SK-N-SH treated with all-trans-retinoic acid at 6 μM for 48 hours (cell line): Measurements from ENCODE around the gene EPHA8.

ENCODE experiments used
- ATAC-seq: fragments of 200-7000 bp; cut with Tn5 transposase; 3 replicates; pipeline ENCODE4 v1.9.1; 2020; ENCODE audit warnings: mild to moderate bottlenecking, moderate library complexity
- BACH2 ChIP-seq: fragments of 250-450 bp; sonication (Bioruptor Pico); IDR thresholded peaks from 2 replicates; pipeline ENCODE4 v1.9.0; 2021; ENCODE audit warnings: mild to moderate bottlenecking, borderline replicate concordance
- CSDC2 ChIP-seq: fragments of 250-450 bp; sonication (Bioruptor Pico); IDR thresholded peaks from 2 replicates; pipeline ENCODE4 v1.5.0; 2020; ENCODE audit warnings: mild to moderate bottlenecking, moderate library complexity
- ISL1 ChIP-seq: fragments of 250-450 bp; sonication (Bioruptor Pico); IDR thresholded peaks from 2 replicates; pipeline ENCODE4 v2.1.2; 2022; ENCODE audit warnings: mild to moderate bottlenecking, moderate library complexity
- OSR1 ChIP-seq: fragments of 250-450 bp; sonication (Bioruptor Pico); IDR thresholded peaks from 2 replicates; pipeline ENCODE4 v1.8.0; 2022; ENCODE audit warnings: moderate library complexity, mild to moderate bottlenecking, inconsistent platforms
- PPARA ChIP-seq: fragments of 250-450 bp; sonication (Bioruptor Pico); IDR thresholded peaks from 2 replicates; pipeline ENCODE4 v1.5.0; 2020; ENCODE audit warnings: mild to moderate bottlenecking, borderline replicate concordance
- RARB ChIP-seq: fragments of 250-450 bp; sonication (Bioruptor Pico); IDR thresholded peaks from 2 replicates; pipeline ENCODE4 v1.8.0; 2021; ENCODE audit warnings: mild to moderate bottlenecking, moderate library complexity
- SNAI2 ChIP-seq: fragments of 250-450 bp; sonication (Bioruptor Pico); IDR thresholded peaks from 2 replicates; pipeline ENCODE4 v1.5.0; 2020; ENCODE audit warnings: mild to moderate bottlenecking, moderate library complexity
- TCF4 ChIP-seq: fragments of 250-450 bp; sonication (Bioruptor Pico); IDR thresholded peaks from 2 replicates; pipeline ENCODE4 v1.8.0; 2021; ENCODE audit warnings: mild to moderate bottlenecking, moderate library complexity, borderline replicate concordance
- TOX ChIP-seq: fragments of 250-450 bp; sonication (Bioruptor Pico); IDR thresholded peaks from 2 replicates; pipeline ENCODE4 v1.8.0; 2021; ENCODE audit warnings: mild to moderate bottlenecking, moderate library complexity, borderline replicate concordance
- ZC3H10 ChIP-seq: fragments of 250-450 bp; sonication (Bioruptor Pico); IDR thresholded peaks from 2 replicates; pipeline ENCODE4 v1.5.1; 2021; ENCODE audit warnings: mild to moderate bottlenecking, moderate library complexity
- ZFP3 ChIP-seq: fragments of 250-450 bp; sonication (Bioruptor Pico); IDR thresholded peaks from 2 replicates; pipeline ENCODE4 v1.5.0; 2020; ENCODE audit warnings: mild to moderate bottlenecking, moderate library complexity
- ZFP30 ChIP-seq: fragments of 450-650 bp; formaldehyde crosslinking; IDR thresholded peaks from 2 replicates; pipeline ENCODE4 v1.5.0; 2022; ENCODE audit warnings: mild to moderate bottlenecking, moderate library complexity
- ZNF565 ChIP-seq: fragments of 450-650 bp; formaldehyde crosslinking; conservative IDR thresholded peaks from 2 replicates; pipeline ENCODE4 v1.5.0; 2020; ENCODE audit warnings: low read depth, mild to moderate bottlenecking, moderate library complexity
- ZNF70 ChIP-seq: fragments of 450-650 bp; formaldehyde crosslinking; IDR thresholded peaks from 2 replicates; pipeline ENCODE4 v1.5.0; 2020; ENCODE audit warnings: mild to moderate bottlenecking, moderate library complexity
- ZNF8 ChIP-seq: fragments of 450-650 bp; formaldehyde crosslinking; IDR thresholded peaks from 2 replicates; pipeline ENCODE4 v1.5.0; 2020; ENCODE audit warnings: mild to moderate bottlenecking, moderate library complexity
- TF ChIP-seq, protein P1 (sequence below): fragments of 250-450 bp; sonication (Bioruptor Pico); IDR thresholded peaks from 2 replicates; pipeline ENCODE4 v1.5.1; 2020; ENCODE audit warnings: low read depth, mild to moderate bottlenecking, moderate library complexity
- TF ChIP-seq, protein P2 (sequence below): fragments of 250-450 bp; sonication (Bioruptor Pico); IDR thresholded peaks from 2 replicates; pipeline ENCODE4 v1.8.0; 2021; ENCODE audit warnings: low read depth, mild to moderate bottlenecking, moderate library complexity, borderline replicate concordance
- TF ChIP-seq, protein P3 (sequence below): fragments of 250-450 bp; sonication (Bioruptor Pico); IDR thresholded peaks from 2 replicates; pipeline ENCODE4 v1.8.0; 2020; ENCODE audit warnings: mild to moderate bottlenecking, moderate library complexity, borderline replicate concordance
- TF ChIP-seq, protein P4 (sequence below): fragments of 250-450 bp; sonication (Bioruptor Pico); IDR thresholded peaks from 2 replicates; pipeline ENCODE4 v1.5.1; 2021; ENCODE audit warnings: mild to moderate bottlenecking, moderate library complexity

EPHA8 gene

DNA sequence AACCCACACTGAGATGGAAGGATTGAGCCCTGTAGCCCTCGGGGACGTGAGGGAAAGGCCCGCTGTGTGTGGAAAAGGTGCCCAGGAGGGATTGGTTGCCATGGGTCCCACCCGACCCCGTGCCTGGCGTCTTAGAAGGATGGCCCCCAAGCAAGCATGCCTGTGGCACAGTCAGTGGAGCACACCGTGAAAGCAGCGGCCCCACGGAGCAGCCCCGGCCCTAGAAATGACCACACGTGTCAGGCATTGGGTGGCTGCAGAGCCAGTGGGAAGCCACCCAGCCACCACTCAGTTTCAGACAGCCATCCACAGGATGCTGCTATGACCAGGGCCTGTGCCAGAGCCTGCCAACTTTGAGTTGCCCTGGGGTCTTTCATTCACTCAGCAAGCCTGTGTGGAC, 13.3 kb upstream of the EPHA8 start:
- ATAC-seq = no peak

DNA sequence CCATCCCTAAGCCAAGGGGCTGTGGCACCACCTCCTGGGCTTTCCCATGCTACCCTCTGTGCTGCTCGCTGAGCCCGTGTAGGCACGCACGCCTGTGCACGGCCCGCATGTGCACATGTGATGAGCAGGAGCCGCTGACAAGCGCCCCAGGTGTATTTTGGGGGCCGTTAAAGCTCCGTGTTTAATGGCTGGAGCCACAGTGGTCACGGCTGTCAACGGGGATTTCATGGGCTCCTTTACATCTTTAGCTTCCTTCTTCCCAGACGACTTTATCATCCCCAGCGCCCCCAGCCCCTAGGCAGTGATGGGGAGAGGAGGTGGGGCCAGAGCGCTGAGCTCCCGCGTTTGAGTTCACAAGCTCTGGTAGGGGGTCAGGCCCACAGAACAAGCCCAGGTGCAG, 11.7 kb upstream of the EPHA8 start:
- no peak for ATAC-seq
- TF ChIP-seq ZNF565 (CRISPR knock-in tag) (no peak), ZFP3 (no peak), TOX (CRISPR knock-in tag) (no peak), RARB (CRISPR knock-in tag) (no peak), CSDC2 (CRISPR knock-in tag) (no peak)
- TF ChIP-seq, protein P1, sequence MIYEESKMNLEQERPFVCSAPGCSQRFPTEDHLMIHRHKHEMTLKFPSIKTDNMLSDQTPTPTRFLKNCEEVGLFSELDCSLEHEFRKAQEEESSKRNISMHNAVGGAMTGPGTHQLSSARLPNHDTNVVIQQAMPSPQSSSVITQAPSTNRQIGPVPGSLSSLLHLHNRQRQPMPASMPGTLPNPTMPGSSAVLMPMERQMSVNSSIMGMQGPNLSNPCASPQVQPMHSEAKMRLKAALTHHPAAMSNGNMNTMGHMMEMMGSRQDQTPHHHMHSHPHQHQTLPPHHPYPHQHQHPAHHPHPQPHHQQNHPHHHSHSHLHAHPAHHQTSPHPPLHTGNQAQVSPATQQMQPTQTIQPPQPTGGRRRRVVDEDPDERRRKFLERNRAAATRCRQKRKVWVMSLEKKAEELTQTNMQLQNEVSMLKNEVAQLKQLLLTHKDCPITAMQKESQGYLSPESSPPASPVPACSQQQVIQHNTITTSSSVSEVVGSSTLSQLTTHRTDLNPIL = no peak

More for the DNA sequence above, 13.3 kb upstream of the EPHA8 start:
- no peak for TF ChIP-seq ZNF70 (CRISPR knock-in tag)
- TF ChIP-seq ZNF8 (CRISPR knock-in tag) = no peak
- no peak for TF ChIP-seq ZNF565 (CRISPR knock-in tag)
- no peak for TF ChIP-seq RARB (CRISPR knock-in tag)

DNA sequence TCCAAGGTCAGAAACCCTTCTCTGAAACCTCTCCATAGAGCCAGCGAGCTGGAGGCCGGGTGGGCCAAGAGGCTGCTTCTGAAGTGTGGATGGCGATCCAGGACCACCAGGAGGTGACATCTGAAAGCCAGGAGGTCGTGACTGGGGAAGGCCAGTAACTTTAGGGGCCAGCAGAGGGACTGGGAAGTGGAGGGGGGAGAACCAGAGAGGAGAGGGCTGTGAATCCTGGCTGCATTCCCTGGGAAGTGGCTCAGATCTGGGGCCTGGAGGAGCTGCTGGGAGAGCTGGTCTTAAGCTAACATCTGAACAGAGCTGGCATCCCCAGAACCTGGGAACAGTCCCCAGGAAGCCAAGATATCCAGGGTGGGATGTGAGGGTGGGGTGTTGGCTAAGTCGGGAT, 11.3 kb upstream of the EPHA8 start:
- TF ChIP-seq, protein P2, sequence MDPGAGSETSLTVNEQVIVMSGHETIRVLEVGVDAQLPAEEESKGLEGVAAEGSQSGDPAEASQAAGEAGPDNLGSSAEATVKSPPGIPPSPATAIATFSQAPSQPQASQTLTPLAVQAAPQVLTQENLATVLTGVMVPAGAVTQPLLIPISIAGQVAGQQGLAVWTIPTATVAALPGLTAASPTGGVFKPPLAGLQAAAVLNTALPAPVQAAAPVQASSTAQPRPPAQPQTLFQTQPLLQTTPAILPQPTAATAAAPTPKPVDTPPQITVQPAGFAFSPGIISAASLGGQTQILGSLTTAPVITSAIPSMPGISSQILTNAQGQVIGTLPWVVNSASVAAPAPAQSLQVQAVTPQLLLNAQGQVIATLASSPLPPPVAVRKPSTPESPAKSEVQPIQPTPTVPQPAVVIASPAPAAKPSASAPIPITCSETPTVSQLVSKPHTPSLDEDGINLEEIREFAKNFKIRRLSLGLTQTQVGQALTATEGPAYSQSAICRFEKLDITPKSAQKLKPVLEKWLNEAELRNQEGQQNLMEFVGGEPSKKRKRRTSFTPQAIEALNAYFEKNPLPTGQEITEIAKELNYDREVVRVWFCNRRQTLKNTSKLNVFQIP (CRISPR knock-in tag) = no peak
- no peak for TF ChIP-seq SNAI2 (CRISPR knock-in tag)
- no peak for ATAC-seq

DNA sequence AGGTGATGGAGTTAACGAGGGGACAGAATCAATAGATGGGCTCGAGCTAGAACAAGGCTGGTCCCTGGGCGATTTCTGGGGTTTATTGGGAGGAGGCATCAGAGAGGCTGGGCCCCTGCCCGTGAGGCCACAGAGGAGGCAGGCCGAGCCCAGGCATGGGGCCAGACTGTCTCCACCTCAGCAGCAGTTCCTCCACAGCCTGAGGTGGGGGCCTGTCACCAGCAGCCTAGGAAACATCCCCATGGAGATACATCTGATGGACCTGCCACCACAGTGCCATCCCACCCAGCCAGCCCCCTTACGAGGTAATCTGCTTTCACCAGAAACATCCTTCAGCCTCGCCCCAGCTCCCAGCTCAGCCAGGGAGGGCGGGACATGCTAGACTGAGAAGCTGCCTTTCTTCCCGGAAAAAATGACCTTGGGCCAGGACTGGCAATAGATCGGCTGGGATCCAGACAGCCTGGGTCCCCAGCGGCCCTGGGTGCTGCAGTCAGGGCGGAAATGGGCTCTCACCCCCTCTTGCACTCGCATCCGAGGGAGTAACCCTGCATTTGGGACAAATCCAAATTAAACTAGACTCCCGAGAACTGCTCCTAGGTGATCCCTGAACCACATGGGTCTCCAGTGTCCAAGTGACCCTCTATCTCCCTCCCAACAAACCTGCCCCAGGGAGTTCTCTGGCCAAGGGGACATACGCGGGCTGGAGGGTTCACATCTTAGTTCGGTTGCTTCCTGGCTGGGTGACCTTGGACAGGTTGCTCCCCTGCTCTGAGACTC, 10.0 kb upstream of the EPHA8 start:
- no peak for ATAC-seq
- TF ChIP-seq ISL1 (CRISPR knock-in tag) = no peak
- no peak for TF ChIP-seq ZFP3
- no peak for TF ChIP-seq CSDC2 (CRISPR knock-in tag)
- TF ChIP-seq ZNF70 (CRISPR knock-in tag) = no peak
- TF ChIP-seq, protein P1 = no peak
- TF ChIP-seq, all 23 proteins: peak for 0

DNA sequence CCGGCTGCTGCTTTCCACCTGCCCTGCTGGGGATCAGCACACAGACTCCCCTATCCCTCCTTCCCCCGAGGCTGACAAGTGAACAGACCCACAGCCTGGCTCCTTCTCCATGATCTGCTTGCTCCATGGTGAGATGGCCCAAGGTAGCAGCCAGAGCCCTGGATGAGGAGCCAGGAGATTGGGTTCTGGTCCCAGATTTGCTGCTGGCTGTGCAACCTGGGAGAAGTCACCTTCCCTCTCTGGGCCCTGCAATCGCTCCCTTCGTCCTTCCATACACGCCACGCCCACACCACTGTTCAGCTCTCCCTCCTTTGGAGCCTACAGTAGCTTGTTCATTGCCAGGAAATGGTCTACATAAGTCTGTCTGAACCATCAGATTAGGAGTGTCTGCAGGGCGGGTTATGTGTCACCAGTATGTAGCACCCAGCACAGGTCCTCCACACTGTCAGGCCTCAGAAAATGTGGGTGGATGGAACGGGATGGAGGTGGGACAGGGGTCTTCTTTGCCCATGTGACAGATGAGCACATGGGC, 9.2 kb upstream of the EPHA8 start:
- ATAC-seq = no peak; the same call in 1 of the 3 replicates
- TF ChIP-seq TCF4 (CRISPR knock-in tag) = no peak
- TF ChIP-seq BACH2 (CRISPR knock-in tag) = no peak
- no peak for TF ChIP-seq ZFP3
- no peak for TF ChIP-seq ZC3H10 (CRISPR knock-in tag)
- TF ChIP-seq, protein P2 (CRISPR knock-in tag) = no peak
- TF ChIP-seq ISL1 (CRISPR knock-in tag) = no peak
- TF ChIP-seq, protein P3, sequence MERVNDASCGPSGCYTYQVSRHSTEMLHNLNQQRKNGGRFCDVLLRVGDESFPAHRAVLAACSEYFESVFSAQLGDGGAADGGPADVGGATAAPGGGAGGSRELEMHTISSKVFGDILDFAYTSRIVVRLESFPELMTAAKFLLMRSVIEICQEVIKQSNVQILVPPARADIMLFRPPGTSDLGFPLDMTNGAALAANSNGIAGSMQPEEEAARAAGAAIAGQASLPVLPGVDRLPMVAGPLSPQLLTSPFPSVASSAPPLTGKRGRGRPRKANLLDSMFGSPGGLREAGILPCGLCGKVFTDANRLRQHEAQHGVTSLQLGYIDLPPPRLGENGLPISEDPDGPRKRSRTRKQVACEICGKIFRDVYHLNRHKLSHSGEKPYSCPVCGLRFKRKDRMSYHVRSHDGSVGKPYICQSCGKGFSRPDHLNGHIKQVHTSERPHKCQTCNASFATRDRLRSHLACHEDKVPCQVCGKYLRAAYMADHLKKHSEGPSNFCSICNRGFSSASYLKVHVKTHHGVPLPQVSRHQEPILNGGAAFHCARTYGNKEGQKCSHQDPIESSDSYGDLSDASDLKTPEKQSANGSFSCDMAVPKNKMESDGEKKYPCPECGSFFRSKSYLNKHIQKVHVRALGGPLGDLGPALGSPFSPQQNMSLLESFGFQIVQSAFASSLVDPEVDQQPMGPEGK = no peak
- TF ChIP-seq, protein P1 = no peak
- no peak for TF ChIP-seq PPARA (CRISPR knock-in tag)
- TF ChIP-seq SNAI2 (CRISPR knock-in tag) = no peak
- no peak for TF ChIP-seq ZNF70 (CRISPR knock-in tag)
- no peak for TF ChIP-seq RARB (CRISPR knock-in tag)
- no peak for TF ChIP-seq ZFP30 (CRISPR knock-in tag)
- no peak for TF ChIP-seq OSR1 (CRISPR knock-in tag)
- TF ChIP-seq TOX (CRISPR knock-in tag) = no peak
- no peak for TF ChIP-seq ZNF8 (CRISPR knock-in tag)
- TF ChIP-seq, protein P4, sequence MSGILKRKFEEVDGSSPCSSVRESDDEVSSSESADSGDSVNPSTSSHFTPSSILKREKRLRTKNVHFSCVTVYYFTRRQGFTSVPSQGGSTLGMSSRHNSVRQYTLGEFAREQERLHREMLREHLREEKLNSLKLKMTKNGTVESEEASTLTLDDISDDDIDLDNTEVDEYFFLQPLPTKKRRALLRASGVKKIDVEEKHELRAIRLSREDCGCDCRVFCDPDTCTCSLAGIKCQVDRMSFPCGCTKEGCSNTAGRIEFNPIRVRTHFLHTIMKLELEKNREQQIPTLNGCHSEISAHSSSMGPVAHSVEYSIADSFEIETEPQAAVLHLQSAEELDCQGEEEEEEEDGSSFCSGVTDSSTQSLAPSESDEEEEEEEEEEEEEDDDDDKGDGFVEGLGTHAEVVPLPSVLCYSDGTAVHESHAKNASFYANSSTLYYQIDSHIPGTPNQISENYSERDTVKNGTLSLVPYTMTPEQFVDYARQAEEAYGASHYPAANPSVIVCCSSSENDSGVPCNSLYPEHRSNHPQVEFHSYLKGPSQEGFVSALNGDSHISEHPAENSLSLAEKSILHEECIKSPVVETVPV (CRISPR knock-in tag) = no peak
